ENCODE data around the gene GAPDH.
"Not testable (repeated sequence)": the region's sequence is repeated elsewhere in the genome, so short reads cannot be mapped to it uniquely, and the experiment has no call there.

Gene GAPDH

GRCh38 chr12:6569312-6569711 lies 35.0 kb downstream of the GAPDH start:
- H3K4me1 ChIP-seq (ENCODE audit: control insufficient read depth, insufficient read depth, low read length): peaks cover 10% of the 10 kb centered on the region; the same call in 1 of the 2 replicates
- no peak overlapping the region for H3K27ac ChIP-seq (ENCODE audit: low read depth, low read length)
- no peaks in the 10 kb centered on the region for H3K27me3 ChIP-seq (ENCODE audit: control insufficient read depth, insufficient read depth, low read length)
- no peaks in the 10 kb centered on the region for H3K9me3 ChIP-seq (ENCODE audit: control insufficient read depth, insufficient read depth, low read depth, low read length)
- H3K9ac ChIP-seq (ENCODE audit: low read length): no peak overlapping the region
- peaks cover 76% of the 10 kb centered on the region for H3K36me3 ChIP-seq (ENCODE audit: control insufficient read depth, insufficient read depth, low read length)
- H3K4me3 ChIP-seq (ENCODE audit: low read depth, low read length): no peak overlapping the region

GRCh38 chr12:6569786-6570185 lies 35.5 kb downstream of the GAPDH start:
- H3K27ac ChIP-seq (ENCODE audit: low read depth, low read length): no peak overlapping the region
- H3K4me1 ChIP-seq (ENCODE audit: control insufficient read depth, insufficient read depth, low read length): peaks cover 10% of the 10 kb centered on the region; the same call in 1 of the 2 replicates
- no peaks in the 10 kb centered on the region for H3K9me3 ChIP-seq (ENCODE audit: control insufficient read depth, insufficient read depth, low read depth, low read length)
- H3K9ac ChIP-seq (ENCODE audit: low read length): no peak overlapping the region
- peaks cover 78% of the 10 kb centered on the region for H3K36me3 ChIP-seq (ENCODE audit: control insufficient read depth, insufficient read depth, low read length)
- H3K27me3 ChIP-seq (ENCODE audit: control insufficient read depth, insufficient read depth, low read length): no peaks in the 10 kb centered on the region
- H3K4me3 ChIP-seq (ENCODE audit: low read depth, low read length): no peak overlapping the region

- Histone ChIP-seq H3K27me3 (ENCODE audit: control insufficient read depth, insufficient read depth, low read length) (no peaks in the 10 kb centered on the region), H3K36me3 (ENCODE audit: control insufficient read depth, insufficient read depth, low read length) (peaks cover 78% of the 10 kb centered on the region), H3K4me3 (ENCODE audit: low read depth, low read length) (no peak overlapping the region), H3K4me1 (ENCODE audit: control insufficient read depth, insufficient read depth, low read length) (peaks cover 10% of the 10 kb centered on the region; the same call in 1 of the 2 replicates), H3K9ac (ENCODE audit: low read length) (no peak overlapping the region), H3K9me3 (ENCODE audit: control insufficient read depth, insufficient read depth, low read depth, low read length) (no peaks in the 10 kb centered on the region), H3K27ac (ENCODE audit: low read depth, low read length) (no peak overlapping the region)
Measured at GRCh38 chr12:6570264-6570887, 36.1 kb downstream of the GAPDH start.

GRCh38 chr12:6573001-6573400 lies 38.7 kb downstream of the GAPDH start:
- no peak overlapping the region for H3K9ac ChIP-seq (ENCODE audit: low read length)
- H3K27me3 ChIP-seq (ENCODE audit: control insufficient read depth, insufficient read depth, low read length): no peaks in the 10 kb centered on the region
- H3K4me1 ChIP-seq (ENCODE audit: control insufficient read depth, insufficient read depth, low read length): peaks cover 5% of the 10 kb centered on the region; the same call in 1 of the 2 replicates
- no peak overlapping the region for H3K4me3 ChIP-seq (ENCODE audit: low read depth, low read length)
- no peaks in the 10 kb centered on the region for H3K9me3 ChIP-seq (ENCODE audit: control insufficient read depth, insufficient read depth, low read depth, low read length)
- H3K36me3 ChIP-seq (ENCODE audit: control insufficient read depth, insufficient read depth, low read length): peaks cover 85% of the 10 kb centered on the region
- H3K27ac ChIP-seq (ENCODE audit: low read depth, low read length): no peak overlapping the region

- Histone ChIP-seq H3K9ac (ENCODE audit: low read length) (no peak overlapping the region), H3K27me3 (ENCODE audit: control insufficient read depth, insufficient read depth, low read length) (no peaks in the 10 kb centered on the region), H3K27ac (ENCODE audit: low read depth, low read length) (no peak overlapping the region), H3K9me3 (ENCODE audit: control insufficient read depth, insufficient read depth, low read depth, low read length) (no peaks in the 10 kb centered on the region), H3K4me3 (ENCODE audit: low read depth, low read length) (no peak overlapping the region), H3K4me1 (ENCODE audit: control insufficient read depth, insufficient read depth, low read length) (peaks cover 5% of the 10 kb centered on the region; the same call in 1 of the 2 replicates), H3K36me3 (ENCODE audit: control insufficient read depth, insufficient read depth, low read length) (peaks cover 91% of the 10 kb centered on the region)
Measured at GRCh38 chr12:6574576-6575295, 40.4 kb downstream of the GAPDH start.

GRCh38 chr12:6575648-6576047 lies 41.3 kb downstream of the GAPDH start:
- Histone ChIP-seq H3K9me3 (ENCODE audit: control insufficient read depth, insufficient read depth, low read depth, low read length) (no peaks in the 10 kb centered on the region), H3K4me3 (ENCODE audit: low read depth, low read length) (no peak overlapping the region), H3K4me1 (ENCODE audit: control insufficient read depth, insufficient read depth, low read length) (peaks cover 2% of the 10 kb centered on the region; the same call in 1 of the 2 replicates), H3K9ac (ENCODE audit: low read length) (no peak overlapping the region), H3K27me3 (ENCODE audit: control insufficient read depth, insufficient read depth, low read length) (no peaks in the 10 kb centered on the region), H3K27ac (ENCODE audit: low read depth, low read length) (no peak overlapping the region), H3K36me3 (ENCODE audit: control insufficient read depth, insufficient read depth, low read length) (peaks cover 90% of the 10 kb centered on the region)

DNA sequence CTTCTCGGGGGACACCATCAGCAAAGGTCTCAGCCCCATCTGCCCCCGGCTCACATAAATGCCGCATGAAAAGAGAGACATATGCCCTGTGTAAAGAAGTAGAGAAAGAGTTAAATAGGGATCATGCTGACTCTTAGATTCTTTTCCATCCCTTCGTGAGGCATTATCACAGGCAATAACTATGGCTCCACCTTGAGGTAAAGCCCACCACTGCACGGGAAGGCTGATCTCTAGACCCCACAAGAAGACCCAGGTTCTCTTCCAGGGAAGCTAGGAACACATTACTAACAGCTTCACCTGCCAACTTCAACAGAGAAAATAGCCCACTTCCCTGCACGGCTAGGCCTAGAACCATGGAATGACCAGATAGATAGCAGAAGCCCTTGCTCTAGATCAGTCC lies 47.9 kb downstream of the GAPDH start:
- H3K9me3 ChIP-seq (ENCODE audit: control insufficient read depth, insufficient read depth, low read depth, low read length): no peaks in the 10 kb centered on the region
- H3K36me3 ChIP-seq (ENCODE audit: control insufficient read depth, insufficient read depth, low read length): peaks cover 89% of the 10 kb centered on the region
- H3K9ac ChIP-seq (ENCODE audit: low read length): no peak overlapping the region
- no peaks in the 10 kb centered on the region for H3K27me3 ChIP-seq (ENCODE audit: control insufficient read depth, insufficient read depth, low read length)
- H3K4me3 ChIP-seq (ENCODE audit: low read depth, low read length): no peak overlapping the region
- no peak overlapping the region for H3K27ac ChIP-seq (ENCODE audit: low read depth, low read length)
- H3K4me1 ChIP-seq (ENCODE audit: control insufficient read depth, insufficient read depth, low read length): no peaks in the 10 kb centered on the region

- Histone ChIP-seq H3K27ac (ENCODE audit: low read depth, low read length) (no peak overlapping the region), H3K36me3 (ENCODE audit: control insufficient read depth, insufficient read depth, low read length) (peaks cover 89% of the 10 kb centered on the region), H3K9ac (ENCODE audit: low read length) (no peak overlapping the region), H3K27me3 (ENCODE audit: control insufficient read depth, insufficient read depth, low read length) (no peaks in the 10 kb centered on the region), H3K9me3 (ENCODE audit: control insufficient read depth, insufficient read depth, low read depth, low read length) (no peaks in the 10 kb centered on the region), H3K4me1 (ENCODE audit: control insufficient read depth, insufficient read depth, low read length) (no peaks in the 10 kb centered on the region), H3K4me3 (ENCODE audit: low read depth, low read length) (no peak overlapping the region)
Measured at GRCh38 chr12:6582959-6583358, 48.6 kb downstream of the GAPDH start.

GRCh38 chr12:6584293-6584692 lies 50.0 kb downstream of the GAPDH start:
- Histone ChIP-seq H3K9me3 (ENCODE audit: control insufficient read depth, insufficient read depth, low read depth, low read length) (no peaks in the 10 kb centered on the region), H3K27ac (ENCODE audit: low read depth, low read length) (no peak overlapping the region), H3K27me3 (ENCODE audit: control insufficient read depth, insufficient read depth, low read length) (no peaks in the 10 kb centered on the region), H3K36me3 (ENCODE audit: control insufficient read depth, insufficient read depth, low read length) (peaks cover 90% of the 10 kb centered on the region), H3K9ac (ENCODE audit: low read length) (no peak overlapping the region), H3K4me3 (ENCODE audit: low read depth, low read length) (no peak overlapping the region), H3K4me1 (ENCODE audit: control insufficient read depth, insufficient read depth, low read length) (no peaks in the 10 kb centered on the region)

GRCh38 chr12:6586569-6586968 lies 52.3 kb downstream of the GAPDH start:
- H3K27me3 ChIP-seq (ENCODE audit: control insufficient read depth, insufficient read depth, low read length); H3K4me1 ChIP-seq (ENCODE audit: control insufficient read depth, insufficient read depth, low read length); H3K4me3 ChIP-seq (ENCODE audit: low read depth, low read length); H3K9ac ChIP-seq (ENCODE audit: low read length); H3K9me3 ChIP-seq (ENCODE audit: control insufficient read depth, insufficient read depth, low read depth, low read length); H3K27ac ChIP-seq (ENCODE audit: low read depth, low read length): not testable (repeated sequence)
- H3K36me3 ChIP-seq (ENCODE audit: control insufficient read depth, insufficient read depth, low read length): peaks cover 94% of the 10 kb centered on the region
